K562 (cell line): ENCODE data around the gene GYS1. TPM values are rescaled to one million over a fixed set of nuclear protein-coding genes. Genes with fewer than 3 reads are reported as not detected.
A peak's percentile ranks its signal among the peaks of the same experiment; 100 is the strongest.

Experiments
- AFF1 ChIP-seq, 2 experiments: fragments of 450-650 bp; IDR thresholded peaks; 2 replicates each; pipeline ENCODE4 v1.6.1; 2018; ENCODE audit warnings: mild to moderate bottlenecking in 2 of 2, low read depth in 1 of 2; ENCODE audit not compliant: partially characterized antibody in 2 of 2
- DACH1 ChIP-seq: fragments of 450-650 bp; IDR thresholded peaks from 2 replicates; pipeline ENCODE4 v1.6.1; 2018; ENCODE audit not compliant: partially characterized antibody
- ESRRA ChIP-seq: fragments of 450-650 bp; IDR thresholded peaks from 2 replicates; pipeline ENCODE4 v1.6.1; 2014; ENCODE audit warnings: low read depth, mild to moderate bottlenecking, moderate library complexity, borderline replicate concordance
- HNRNPUL1 ChIP-seq: fragments of 200-400 bp; formaldehyde crosslinking; IDR thresholded peaks from 2 replicates; pipeline ENCODE4 v1.6.1; 2017; ENCODE audit warnings: low read length
- IRF1 ChIP-seq: sonication (generic); formaldehyde crosslinking; IDR thresholded peaks from 2 replicates; pipeline ENCODE4 v1.8.0; 2022; ENCODE audit warnings: missing genetic modification reagents, mild to moderate bottlenecking, borderline replicate concordance
- NFRKB ChIP-seq: fragments of 450-650 bp; IDR thresholded peaks from 2 replicates; pipeline ENCODE4 v1.6.1; 2016; ENCODE audit warnings: low read depth
- NR0B1 ChIP-seq: fragments of 450-650 bp; IDR thresholded peaks from one replicate; pipeline ENCODE4 v1.6.1; 2018; ENCODE audit warnings: mild to moderate bottlenecking, moderate library complexity; ENCODE audit not compliant: partially characterized antibody
- RBFOX2 ChIP-seq: fragments of 200-400 bp; formaldehyde crosslinking; IDR thresholded peaks from 2 replicates; pipeline ENCODE4 v1.6.1; 2017; ENCODE audit warnings: low read depth, mild to moderate bottlenecking, low read length, moderate library complexity
- RBM22 ChIP-seq: fragments of 200-400 bp; formaldehyde crosslinking; IDR thresholded peaks from 2 replicates; pipeline ENCODE4 v1.6.1; 2018; ENCODE audit warnings: low read length, low read depth; ENCODE audit not compliant: poor library complexity, severe bottlenecking
- SAFB ChIP-seq: fragments of 200-400 bp; formaldehyde crosslinking; IDR thresholded peaks from 2 replicates; pipeline ENCODE4 v1.6.1; 2017; ENCODE audit warnings: low read depth, low read length, borderline replicate concordance
- SAFB2 ChIP-seq: fragments of 200-400 bp; formaldehyde crosslinking; IDR thresholded peaks from 2 replicates; pipeline ENCODE4 v1.6.1; 2018; ENCODE audit warnings: borderline replicate concordance, low read length, low read depth, moderate library complexity; ENCODE audit not compliant: severe bottlenecking
- STAG1 ChIP-seq: sonication (generic); formaldehyde crosslinking; IDR thresholded peaks from 2 replicates; pipeline ENCODE4 v1.5.0; 2020; ENCODE audit warnings: missing genetic modification reagents, borderline replicate concordance
- STAT6 ChIP-seq: sonication (generic); formaldehyde crosslinking; IDR thresholded peaks from 2 replicates; pipeline ENCODE4 v1.8.1; 2023; ENCODE audit warnings: mild to moderate bottlenecking, missing genetic modification reagents
- TARDBP ChIP-seq: fragments of 450-650 bp; IDR thresholded peaks from 2 replicates; pipeline ENCODE4 v1.6.1; 2016
- TCF15 ChIP-seq: fragments of 250-450 bp; sonication (Bioruptor Pico); IDR thresholded peaks from 2 replicates; pipeline ENCODE4 v1.8.0; 2022; ENCODE audit warnings: moderate library complexity, mild to moderate bottlenecking, inconsistent platforms
- ZKSCAN3 ChIP-seq: fragments of 250-450 bp; sonication (Bioruptor Pico); IDR thresholded peaks from 2 replicates; pipeline ENCODE4 v1.4.0; 2020
- ZNF239 ChIP-seq: fragments of 250-450 bp; sonication (Bioruptor Pico); IDR thresholded peaks from 2 replicates; pipeline ENCODE4 v1.4.0; 2020; ENCODE audit warnings: mild to moderate bottlenecking
- ZNF696 ChIP-seq: fragments of 250-450 bp; sonication (Bioruptor Pico); conservative IDR thresholded peaks from 2 replicates; pipeline ENCODE4 v1.4.0; 2020; ENCODE audit warnings: mild to moderate bottlenecking, moderate library complexity
- polyA plus RNA-seq, 8 experiments: library from polyadenylated mRNA; depleted of rRNA in 4 of 8; stranded (reverse) in 5 of 8; unstranded in 3 of 8; fragments of >200 nt; fragmentation: Nextera tagmentation in 2 of 8; fragmentation: Illumina TruSeq in 1 of 8; extraction: Ambion mirVana in 2 of 8; extraction: Trizol in 1 of 8; gene quantifications; 2 replicates each; pipeline versions ENCODE4 v1.2.1 to v1.2.3, GENCODE V29; 2011 to 2014; ENCODE audit warnings: inconsistent platforms in 1 of 8, missing spikeins in 1 of 8
- total RNA-seq, 7 experiments: library from RNA; depleted of rRNA in 6 of 7; stranded (reverse); fragments of >200 nt in 6 of 7; fragmentation: Illumina TruSeq in 2 of 7; extraction: Trizol in 2 of 7; gene quantifications; 2 replicates each; pipeline versions ENCODE4 v1.2.1 to v1.2.3, GENCODE V29; 2011 to 2021; ENCODE audit warnings: low replicate concordance in 1 of 7

The GYS1 gene
- total and polyA plus RNA-seq, 9 of the 15 experiments (the other 6 are each of a cell fraction or from before 2014, with no cell fraction given): 1.9 to 31.1 (median 15.2) TPM

GRCh38 chr19:48962029-48962848 lies 30.9 kb downstream of the GYS1 start (continued):
- 0 out of 2 replicates have a peak, but pooled peaks have one; percentile 55 for TF ChIP-seq STAT6 (CRISPR knock-in tag)
- TF ChIP-seq ZNF696 (CRISPR knock-in tag): no peak
- peak; percentile 89 for TF ChIP-seq RBFOX2
- TF ChIP-seq ZKSCAN3 (CRISPR knock-in tag): no peak
- TF ChIP-seq NR0B1: no peak
- TF ChIP-seq RBM22: no peak
- TF ChIP-seq DACH1: peak; percentile 77
- no peak for TF ChIP-seq SAFB2
- TF ChIP-seq IRF1 (CRISPR knock-in tag): no peak
- TF ChIP-seq SAFB: no peak
- TF ChIP-seq HNRNPUL1: no peak
- TF ChIP-seq TCF15: 0 out of 2 replicates have a peak, but pooled peaks have one; percentile 8
- TF ChIP-seq ZNF239 (CRISPR knock-in tag): no peak
- TF ChIP-seq TARDBP: no peak
- TF ChIP-seq AFF1 (IDR thresholded peaks at IDR 0.05; ENCODE audit: low read depth in 1 of 2, partially characterized antibody in 2 of 2): peak in 1 of 2 experiments; percentile 78
- TF ChIP-seq NFRKB: peak; percentile 61
- peak; percentile 54; the same call in 1 of the 2 replicates for TF ChIP-seq ESRRA
- TF ChIP-seq STAG1 (CRISPR knock-in tag): no peak
